HG03135 (cell line): ENCODE results near the gene TLE3.

Source experiments
- ATAC-seq: cut with Tn5 transposase; IDR thresholded peaks from one replicate; pipeline ENCODE4 v1.9.1; 2021; ENCODE audit warnings: mild to moderate bottlenecking, moderate library complexity; ENCODE audit not compliant: unreplicated experiment

TLE3 gene

GRCh38 chr15:70033109-70033508 is 64.6 kb downstream of the TLE3 start:
- ATAC-seq, result no peak

- no peak for ATAC-seq
Observed at GRCh38 chr15:70032509-70032908, 65.2 kb downstream of the TLE3 start.

GRCh38 chr15:70031713-70032112 is 66.0 kb downstream of the TLE3 start:
- no peak for ATAC-seq

GRCh38 chr15:70031261-70031660 is 66.5 kb downstream of the TLE3 start:
- ATAC-seq, result no peak

- ATAC-seq, result no peak
Observed at GRCh38 chr15:70030851-70031250, 66.9 kb downstream of the TLE3 start.

GRCh38 chr15:70029297-70029701 is 68.4 kb downstream of the TLE3 start:
- ATAC-seq, result no peak

- ATAC-seq, result no peak
Observed at GRCh38 chr15:70027518-70027917, 70.2 kb downstream of the TLE3 start.

- no peak for ATAC-seq
Observed at GRCh38 chr15:70026991-70027390, 70.7 kb downstream of the TLE3 start.

- no peak for ATAC-seq
Observed at GRCh38 chr15:70025413-70026296, 72.1 kb downstream of the TLE3 start.

GRCh38 chr15:70024521-70024920 is 73.2 kb downstream of the TLE3 start:
- ATAC-seq, result no peak

- ATAC-seq, result no peak
Observed at GRCh38 chr15:70023769-70024491, 73.8 kb downstream of the TLE3 start.

- ATAC-seq, result peak; percentile 81
Observed at GRCh38 chr15:70023064-70023768, 74.5 kb downstream of the TLE3 start.

GRCh38 chr15:70020229-70020628 is 77.5 kb downstream of the TLE3 start:
- no peak for ATAC-seq

GRCh38 chr15:70018646-70019600 is 78.8 kb downstream of the TLE3 start:
- no peak for ATAC-seq

- ATAC-seq, result no peak
Observed at GRCh38 chr15:70017801-70018200, 79.9 kb downstream of the TLE3 start.

GRCh38 chr15:70017025-70017424 is 80.7 kb downstream of the TLE3 start:
- no peak for ATAC-seq

GRCh38 chr15:70016511-70016994 is 81.2 kb downstream of the TLE3 start:
- peak; percentile 34 for ATAC-seq

GRCh38 chr15:70014860-70015490 is 82.7 kb downstream of the TLE3 start:
- peak; percentile 73 for ATAC-seq

GRCh38 chr15:70014331-70014730 is 83.4 kb downstream of the TLE3 start:
- ATAC-seq, result no peak
